Bronchial epithelial cell (primary cell): ENCODE results near the gene TMEM134. TPM values are rescaled to one million over a fixed set of nuclear protein-coding genes. Genes with fewer than 3 reads are reported as not detected.

Experiments used
- DNase-seq: peaks from one replicate; pipeline ENCODE4 v3.0.0-alpha.2; 2010; ENCODE audit warnings: low read depth
- FAIRE-seq: peaks from 2 replicates; lab custom pipeline; 2011; peaks lifted over from hg19 to GRCh38; lab: Jason Lieb, UNC
- H3K27me3 ChIP-seq: 2 replicates; pipeline ENCODE4 v1.5.1; 2011; ENCODE audit warnings: low read length; ENCODE audit not compliant: control insufficient read depth, insufficient read depth
- H3K36me3 ChIP-seq: 2 replicates; pipeline ENCODE4 v1.5.1; 2011; ENCODE audit warnings: low read length; ENCODE audit not compliant: control insufficient read depth, insufficient read depth
- H3K4me3 ChIP-seq: 2 replicates; pipeline ENCODE4 v1.5.1; 2011; ENCODE audit warnings: mild to moderate bottlenecking, low read depth, low read length, control low read depth
- CTCF ChIP-seq: IDR thresholded peaks from 2 replicates; pipeline ENCODE4 v1.5.1; 2011; ENCODE audit warnings: mild to moderate bottlenecking, moderate library complexity, low read length, control low read depth, inconsistent platforms; ENCODE audit not compliant: insufficient read depth, severe bottlenecking
- total RNA-seq: library from RNA; depleted of rRNA; stranded (reverse); fragments of >200 nt; gene quantifications from 2 replicates; pipeline ENCODE4 v1.2.1, GENCODE V29; 2014

Gene TMEM134
- total RNA-seq, 1 donor from 2014 or later, result 38.2 TPM

- DNase-seq, result no peak
- no peak for FAIRE-seq
- TF ChIP-seq CTCF, result no peak
- H3K36me3 ChIP-seq, result peaks cover 51% of the 10 kb centered on the region
- H3K4me3 ChIP-seq, result no peak overlapping the region
- no peaks in the 10 kb centered on the region for H3K27me3 ChIP-seq
Observed at GRCh38 chr11:67497656-67498291, 28.7 kb upstream of the TMEM134 start.

GRCh38 chr11:67496113-67496512 lies 27.1 kb upstream of the TMEM134 start:
- TF ChIP-seq CTCF, result no peak
- no peak for DNase-seq
- Histone ChIP-seq H3K36me3 (peaks cover 45% of the 10 kb centered on the region), H3K27me3 (no peaks in the 10 kb centered on the region), H3K4me3 (no peak overlapping the region)
- no peak for FAIRE-seq

GRCh38 chr11:67495234-67496005 lies 26.4 kb upstream of the TMEM134 start:
- TF ChIP-seq CTCF, result no peak
- Histone ChIP-seq H3K27me3 (no peaks in the 10 kb centered on the region), H3K36me3 (peaks cover 46% of the 10 kb centered on the region), H3K4me3 (no peak overlapping the region)
- FAIRE-seq (no peak), DNase-seq (no peak)

- DNase-seq, result no peak
- H3K36me3 ChIP-seq, result peaks cover 42% of the 10 kb centered on the region
Observed at GRCh38 chr11:67494371-67495233, 25.6 kb upstream of the TMEM134 start.

More at GRCh38 chr11:67494371-67495233, 25.6 kb upstream of the TMEM134 start:
- Histone ChIP-seq H3K4me3 (no peak overlapping the region), H3K27me3 (no peaks in the 10 kb centered on the region)
- no peak for FAIRE-seq
- TF ChIP-seq CTCF, result no peak
